Limb (tissue), 2 donors: ENCODE data around the gene CEP112.
"Not testable (repeated sequence)": the region's sequence is repeated elsewhere in the genome, so short reads cannot be mapped to it uniquely, and the experiment has no call there.

Experiments used
- DNase-seq, 2 donors: peaks; one replicate each; pipeline ENCODE4 v3.0.0-alpha.2; 2016; ENCODE audit errors: extremely low spot score in 2 of 2

CEP112 gene

GRCh38 chr17:66165537-66166123, 26.3 kb downstream of the CEP112 start:
- peak in 1 of 2 donors; percentile 82 for DNase-seq

- DNase-seq, result not testable (repeated sequence)
Measured at GRCh38 chr17:66155055-66155454, 36.9 kb downstream of the CEP112 start.

GRCh38 chr17:66152756-66153155, 39.2 kb downstream of the CEP112 start:
- no peak for DNase-seq

- no peak for DNase-seq
Measured at GRCh38 chr17:66150708-66151107, 41.2 kb downstream of the CEP112 start.

- DNase-seq, result no peak
Measured at GRCh38 chr17:66149562-66149961, 42.4 kb downstream of the CEP112 start.

- no peak for DNase-seq
Measured at GRCh38 chr17:66146394-66146793, 45.5 kb downstream of the CEP112 start.

GRCh38 chr17:66143657-66144282, 48.2 kb downstream of the CEP112 start:
- DNase-seq, result no peak

- DNase-seq, result no peak
Measured at GRCh38 chr17:66142428-66142827, 49.5 kb downstream of the CEP112 start.

GRCh38 chr17:66138120-66138519, 53.8 kb downstream of the CEP112 start:
- no peak for DNase-seq

GRCh38 chr17:66135896-66136295, 56.0 kb downstream of the CEP112 start:
- DNase-seq, result no peak

- no peak for DNase-seq
Measured at GRCh38 chr17:66135219-66135618, 56.7 kb downstream of the CEP112 start.

GRCh38 chr17:66129759-66130158, 62.2 kb downstream of the CEP112 start:
- no peak for DNase-seq

- no peak for DNase-seq
Measured at GRCh38 chr17:66126231-66126630, 65.7 kb downstream of the CEP112 start.

- no peak for DNase-seq
Measured at GRCh38 chr17:66123163-66123562, 68.8 kb downstream of the CEP112 start.

- DNase-seq, result no peak
Measured at GRCh38 chr17:66115246-66115645, 76.7 kb downstream of the CEP112 start.

- no peak for DNase-seq
Measured at GRCh38 chr17:66114609-66115008, 77.3 kb downstream of the CEP112 start.

GRCh38 chr17:66107731-66108130, 84.2 kb downstream of the CEP112 start:
- no peak for DNase-seq

- DNase-seq, result no peak
Measured at GRCh38 chr17:66098040-66098439, 93.9 kb downstream of the CEP112 start.

GRCh38 chr17:66094727-66095126, 97.2 kb downstream of the CEP112 start:
- no peak for DNase-seq

GRCh38 chr17:66091445-66092080, 100.4 kb downstream of the CEP112 start:
- no peak for DNase-seq

- DNase-seq, result no peak
Measured at GRCh38 chr17:66089764-66090163, 102.2 kb downstream of the CEP112 start.

- DNase-seq, result no peak
Measured at GRCh38 chr17:66088173-66088572, 103.8 kb downstream of the CEP112 start.

GRCh38 chr17:66087073-66087472, 104.9 kb downstream of the CEP112 start:
- DNase-seq, result no peak
